Measurements from ENCODE around the gene AHSA1.

The AHSA1 gene

DNA sequence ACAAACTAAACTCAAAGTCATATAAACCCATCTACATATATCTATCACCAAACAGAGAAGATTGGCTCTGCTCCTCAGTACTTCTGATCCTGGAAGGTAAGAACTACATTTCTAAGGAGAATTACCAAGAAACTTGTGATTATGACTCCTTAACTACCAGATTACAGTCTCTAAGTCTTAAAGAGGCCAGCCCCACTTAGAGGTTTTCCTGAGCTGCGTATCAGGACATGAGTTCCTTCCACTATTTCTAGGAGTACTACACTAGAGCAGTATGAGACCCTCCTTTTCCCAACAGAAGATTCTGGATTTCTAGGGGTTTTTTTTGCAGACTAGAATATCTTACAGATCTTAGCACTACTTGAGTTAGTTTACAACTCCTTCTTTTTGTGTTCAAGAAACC lies 34.5 kb upstream of the AHSA1 start, which contains the start of gene NOXRED1:
Gene NOXRED1 (minus strand): TSS at position 101 of the 400 bp plus-strand sequence. CDS start 634 bp downstream, outside the sequence.
- in situ Hi-C loops (cut with HindIII; ENCODE audit: low pct_ligation_motif_present, low sequenced_read_pairs) = no loop called here

DNA sequence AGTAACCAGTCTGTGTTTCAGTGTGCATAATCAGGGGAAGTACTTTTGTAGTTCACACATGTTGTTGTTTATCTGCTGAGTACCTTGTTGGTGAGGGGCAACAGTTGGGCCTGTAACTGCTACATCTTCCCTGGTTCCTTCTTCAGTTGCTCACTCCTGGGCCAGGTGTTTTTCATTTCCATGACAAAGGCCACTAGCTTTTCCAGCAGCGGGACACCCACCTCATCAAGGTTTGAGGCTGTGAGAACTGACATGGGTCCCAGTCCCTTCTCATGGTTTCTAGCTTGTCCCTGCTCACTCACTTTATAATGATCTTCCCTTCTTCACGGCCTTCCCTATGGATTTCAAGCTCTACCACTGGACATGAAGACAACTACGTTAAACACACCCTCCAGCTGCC lies 33.0 kb upstream of the AHSA1 start:
- in situ Hi-C loops (cut with HindIII; ENCODE audit: low pct_ligation_motif_present, low sequenced_read_pairs) = no loop called here
- no peak for DNase-seq
- no peak for TF ChIP-seq CTCF (IDR thresholded peaks at IDR 0.05; ENCODE audit: low read depth, low read length, missing control alignments)
- Histone ChIP-seq H3K27ac (no peak overlapping the region), H3K36me3 (replicated peaks) (peaks cover 52% of the 10 kb centered on the region), H3K4me3 (ENCODE audit: low read depth, low read length) (no peak overlapping the region), H3K27me3 (replicated peaks) (no peaks in the 10 kb centered on the region)

More for the DNA sequence above, 34.5 kb upstream of the AHSA1 start, which contains the start of gene NOXRED1:
- Histone ChIP-seq H3K36me3 (replicated peaks) (peaks cover 46% of the 10 kb centered on the region), H3K27ac (no peak within 1 kb of the TSS), H3K4me3 (ENCODE audit: low read depth, low read length) (no peak within 1 kb of the TSS), H3K27me3 (replicated peaks) (no peaks in the 10 kb centered on the region)
- no peak for DNase-seq
- no peak for TF ChIP-seq CTCF (IDR thresholded peaks at IDR 0.05; ENCODE audit: low read depth, low read length, missing control alignments)

DNA sequence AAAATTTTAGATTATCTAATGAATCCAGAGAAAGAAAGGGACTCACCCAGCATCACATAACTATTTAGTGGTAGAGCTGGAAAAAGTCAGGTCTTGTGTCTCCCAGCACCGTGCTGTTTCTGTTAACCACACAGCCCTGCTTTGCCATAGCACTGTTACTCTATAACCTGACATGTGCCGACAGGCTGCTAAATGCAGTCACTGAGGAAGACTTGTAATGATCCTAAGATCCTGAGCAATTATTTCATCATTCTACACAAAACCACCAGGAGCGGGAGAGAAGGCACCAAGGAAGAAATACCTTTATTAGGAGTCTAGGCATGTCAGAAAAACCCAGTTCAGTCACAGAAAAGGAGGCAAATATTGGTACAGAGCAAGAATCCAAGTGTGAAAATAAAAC lies 31.5 kb upstream of the AHSA1 start:
- no peak for DNase-seq
- in situ Hi-C loops (cut with HindIII; ENCODE audit: low pct_ligation_motif_present, low sequenced_read_pairs) = no loop called here
- Histone ChIP-seq H3K4me3 (ENCODE audit: low read depth, low read length) (no peak overlapping the region), H3K36me3 (replicated peaks) (peaks cover 57% of the 10 kb centered on the region), H3K27ac (no peak overlapping the region), H3K27me3 (replicated peaks) (no peaks in the 10 kb centered on the region)
- no peak for TF ChIP-seq CTCF (IDR thresholded peaks at IDR 0.05; ENCODE audit: low read depth, low read length, missing control alignments)

- TF ChIP-seq CTCF (IDR thresholded peaks at IDR 0.05; ENCODE audit: low read depth, low read length, missing control alignments) = no peak
- no peak overlapping the region for H3K4me3 ChIP-seq (ENCODE audit: low read depth, low read length)
- in situ Hi-C loops (cut with HindIII; ENCODE audit: low pct_ligation_motif_present, low sequenced_read_pairs) = no loop called here
- H3K27me3 ChIP-seq (replicated peaks) = no peaks in the 10 kb centered on the region
- H3K36me3 ChIP-seq (replicated peaks) = peaks cover 44% of the 10 kb centered on the region
- no peak overlapping the region for H3K27ac ChIP-seq
- DNase-seq = no peak
These were observed 21.9 kb upstream of the AHSA1 start for GRCh38 chr14:77436042-77436441.

- no peak overlapping the region for H3K27ac ChIP-seq
- no peak for TF ChIP-seq CTCF (IDR thresholded peaks at IDR 0.05; ENCODE audit: low read depth, low read length, missing control alignments)
- H3K36me3 ChIP-seq (replicated peaks) = peaks cover 49% of the 10 kb centered on the region
- DNase-seq = no peak
- in situ Hi-C loops (cut with HindIII; ENCODE audit: low pct_ligation_motif_present, low sequenced_read_pairs) = no loop called here
- no peaks in the 10 kb centered on the region for H3K27me3 ChIP-seq (replicated peaks)
- H3K4me3 ChIP-seq (ENCODE audit: low read depth, low read length) = no peak overlapping the region
These were observed 19.3 kb upstream of the AHSA1 start for GRCh38 chr14:77438596-77438995.

DNA sequence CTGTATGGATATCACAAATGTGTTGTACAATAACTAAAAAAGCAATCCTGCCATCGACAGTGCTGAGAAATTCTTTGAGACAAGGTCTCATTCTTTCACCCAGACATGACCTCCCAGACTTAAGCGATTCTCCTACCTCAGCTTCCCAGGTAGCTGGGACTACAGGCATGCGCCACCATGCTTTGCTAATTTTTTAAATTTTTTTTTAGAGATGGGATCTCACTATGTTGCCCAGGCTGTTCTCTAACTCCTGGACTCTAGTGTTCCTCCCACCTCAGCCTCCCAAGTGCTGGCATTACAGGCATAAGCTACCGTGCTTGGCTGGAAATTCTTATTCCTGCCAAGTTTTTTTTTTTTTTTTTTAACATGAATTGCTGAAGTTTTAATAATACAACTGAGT lies 18.0 kb upstream of the AHSA1 start:
- Histone ChIP-seq H3K27me3 (replicated peaks) (no peaks in the 10 kb centered on the region), H3K36me3 (replicated peaks) (peaks cover 44% of the 10 kb centered on the region), H3K27ac (no peak overlapping the region), H3K4me3 (ENCODE audit: low read depth, low read length) (no peak overlapping the region)
- no peak for DNase-seq
- no peak for TF ChIP-seq CTCF (IDR thresholded peaks at IDR 0.05; ENCODE audit: low read depth, low read length, missing control alignments)
- in situ Hi-C loops (cut with HindIII; ENCODE audit: low pct_ligation_motif_present, low sequenced_read_pairs) = no loop called here
